PC-9 (cell line): ENCODE results near the gene ZNF462. TPM values are rescaled to one million over a fixed set of nuclear protein-coding genes. Genes with fewer than 3 reads are reported as not detected.
A peak's percentile ranks its signal among the peaks of the same experiment; 100 is the strongest.

ENCODE experiments used
- BruUV-seq: library from RNA; stranded (reverse); fragments of 400-500 nt; replicated peaks from 2 replicates; lab custom pipeline; 2021; lab: Mats Ljungman, UMichigan
- CTCF ChIA-PET: fragments of 300-600 bp; sonication (Branson Sonifier 250); formaldehyde crosslinking; loops from one replicate; lab custom pipeline; 2022; ENCODE audit warnings: antibody characterized with exemption; lab: Charles Lee
- POLR2A ChIA-PET: fragments of 300-600 bp; sonication (Branson Sonifier 250); formaldehyde crosslinking; loops from one replicate; lab custom pipeline; 2022; ENCODE audit warnings: antibody characterized with exemption; ENCODE audit not compliant: unreplicated experiment; lab: Charles Lee
- DNase-seq, 2 experiments: peaks; one replicate each; pipeline versions ENCODE4 v3.0.0 to v3.0.0-alpha.2; 2015 to 2022; ENCODE audit warnings: mixed read lengths in 1 of 2
- H2AFZ ChIP-seq: fragments of 200-600 bp; sonication (generic); 2 replicates; pipeline ENCODE4 v1.8.1; 2017; ENCODE audit warnings: antibody characterized with exemption
- H3F3A ChIP-seq: fragments of 200-600 bp; sonication (generic); 2 replicates; pipeline ENCODE4 v1.8.1; 2017; ENCODE audit warnings: antibody characterized with exemption, mild to moderate bottlenecking, low read depth; ENCODE audit not compliant: insufficient read depth
- H3K27ac ChIP-seq: fragments of 200-600 bp; sonication (generic); 2 replicates; pipeline ENCODE4 v1.6.1; 2016; ENCODE audit warnings: mixed run types
- H3K27me3 ChIP-seq: fragments of 200-600 bp; sonication (generic); 2 replicates; pipeline ENCODE4 v1.6.1; 2016; ENCODE audit warnings: low read depth, mixed run types; ENCODE audit not compliant: insufficient read depth
- H3K36me3 ChIP-seq: fragments of 200-600 bp; sonication (generic); 2 replicates; pipeline ENCODE4 v1.6.1; 2016; ENCODE audit warnings: low read depth, mixed run types
- H3K4me1 ChIP-seq: fragments of 200-600 bp; sonication (generic); replicated peaks from 2 replicates; pipeline ENCODE4 v1.6.1; 2016; ENCODE audit warnings: mixed run types; ENCODE audit not compliant: insufficient read depth
- H3K4me2 ChIP-seq: fragments of 200-600 bp; sonication (generic); 2 replicates; pipeline ENCODE4 v1.6.1; 2017; ENCODE audit warnings: mixed run types
- H3K4me3 ChIP-seq: fragments of 200-600 bp; sonication (generic); 2 replicates; pipeline ENCODE4 v1.6.1; 2016; ENCODE audit warnings: mixed run types
- H3K79me2 ChIP-seq: fragments of 200-600 bp; sonication (generic); 2 replicates; pipeline ENCODE4 v1.6.1; 2017; ENCODE audit warnings: low read depth, mixed run types
- H3K9me2 ChIP-seq: fragments of 200-600 bp; sonication (generic); 2 replicates; pipeline ENCODE4 v1.8.1; 2017; ENCODE audit warnings: mild to moderate bottlenecking; ENCODE audit not compliant: insufficient read depth
- H3K9me3 ChIP-seq: fragments of 200-600 bp; sonication (generic); 2 replicates; pipeline ENCODE4 v1.8.1; 2016; ENCODE audit warnings: low read depth; ENCODE audit not compliant: insufficient read depth
- H4K20me1 ChIP-seq: fragments of 200-600 bp; sonication (generic); 2 replicates; pipeline ENCODE4 v1.8.1; 2017; ENCODE audit not compliant: insufficient read depth
- CTCF ChIP-seq: fragments of 200-600 bp; sonication (generic); conservative IDR thresholded peaks from 2 replicates; pipeline ENCODE4 v1.6.1; 2017; ENCODE audit warnings: mixed run types, antibody characterized with exemption, mild to moderate bottlenecking, moderate library complexity
- EZH2 ChIP-seq: fragments of 200-600 bp; sonication (generic); IDR thresholded peaks from 2 replicates; pipeline ENCODE4 v1.8.0; 2017; ENCODE audit warnings: antibody characterized with exemption, low read depth
- intact Hi-C: fragments of 100-400 bp; cut with micrococcal nuclease; formaldehyde crosslinking; loops from one replicate; pipeline ENCODE4 v1.10.0; 2022; ENCODE audit not compliant: unreplicated experiment
- total RNA-seq: library from RNA; stranded (reverse); gene quantifications from 2 replicates; pipeline ENCODE4 v1.2.3, GENCODE V29; 2021

The ZNF462 gene
- total RNA-seq, 1 experiment from 2014 or later: 4.8 TPM

- BruUV-seq: no TSS peak
- H3F3A ChIP-seq: no peaks in the 10 kb centered on the region
- no peak overlapping the region for H2AFZ ChIP-seq
- no peaks in the 10 kb centered on the region for H3K36me3 ChIP-seq
- no peak overlapping the region for H3K4me3 ChIP-seq
- H3K27ac ChIP-seq: no peak overlapping the region
- DNase-seq: no peak
- H4K20me1 ChIP-seq: no peaks in the 10 kb centered on the region
- H3K79me2 ChIP-seq: no peaks in the 10 kb centered on the region
- no peaks in the 10 kb centered on the region for H3K9me3 ChIP-seq
- no peaks in the 10 kb centered on the region for H3K27me3 ChIP-seq
- TF ChIP-seq CTCF (no peak), EZH2 (no peak)
- H3K4me1 ChIP-seq: peaks cover 11% of the 10 kb centered on the region
- intact Hi-C loops: no loop called here
- H3K4me2 ChIP-seq: no peak overlapping the region
- ChIA-PET CTCF (no interaction called here), POLR2A (no interaction called here)
- H3K9me2 ChIP-seq: no peaks in the 10 kb centered on the region
Observed at GRCh38 chr9:106962122-106962521, 99.2 kb downstream of the ZNF462 start.

GRCh38 chr9:106962615-106963363, 99.8 kb downstream of the ZNF462 start:
- H3K27me3 ChIP-seq: no peaks in the 10 kb centered on the region
- H3K79me2 ChIP-seq: no peaks in the 10 kb centered on the region
- DNase-seq: peak in 1 of 2 experiments; percentile 10
- no peaks in the 10 kb centered on the region for H4K20me1 ChIP-seq
- no peak for TF ChIP-seq CTCF
- TF ChIP-seq EZH2: no peak
- BruUV-seq: no TSS peak
- no peak overlapping the region for H3K27ac ChIP-seq
- H3K4me2 ChIP-seq: no peak overlapping the region
- POLR2A ChIA-PET: interaction anchor here (0.7 kb wide), 1 partner anchor 162 kb away, joined by 3 read pairs; no protein-coding TSS in a partner anchor
- H3K9me3 ChIP-seq: no peaks in the 10 kb centered on the region
- H3K9me2 ChIP-seq: no peaks in the 10 kb centered on the region
- H3F3A ChIP-seq: no peaks in the 10 kb centered on the region
- no peak overlapping the region for H3K4me3 ChIP-seq
- H3K36me3 ChIP-seq: no peaks in the 10 kb centered on the region
- CTCF ChIA-PET: no interaction called here
- intact Hi-C loops: no loop called here
- peaks cover 11% of the 10 kb centered on the region for H3K4me1 ChIP-seq
- H2AFZ ChIP-seq: no peak overlapping the region

GRCh38 chr9:106963684-106964083, 100.7 kb downstream of the ZNF462 start:
- H3K27ac ChIP-seq: no peak overlapping the region
- POLR2A ChIA-PET: no interaction called here
- no peaks in the 10 kb centered on the region for H3F3A ChIP-seq
- no peaks in the 10 kb centered on the region for H3K27me3 ChIP-seq
- BruUV-seq: no TSS peak
- intact Hi-C loops: no loop called here
- H3K4me3 ChIP-seq: no peak overlapping the region
- no peaks in the 10 kb centered on the region for H3K9me2 ChIP-seq
- no peaks in the 10 kb centered on the region for H3K79me2 ChIP-seq
- no peak overlapping the region for H2AFZ ChIP-seq
- no peaks in the 10 kb centered on the region for H3K9me3 ChIP-seq
- no peaks in the 10 kb centered on the region for H4K20me1 ChIP-seq
- H3K36me3 ChIP-seq: no peaks in the 10 kb centered on the region
- DNase-seq: no peak
- H3K4me2 ChIP-seq: no peak overlapping the region
- TF ChIP-seq EZH2 (no peak), CTCF (no peak)
- H3K4me1 ChIP-seq: peaks cover 11% of the 10 kb centered on the region
- CTCF ChIA-PET: no interaction called here
